COLO829 (cell line): ENCODE data around the gene ALK.

Experiments
- DNase-seq: peaks from one replicate; pipeline ENCODE4 v3.0.0; 2012; ENCODE audit warnings: low spot score

ALK gene

GRCh38 chr2:29796446-29796845, 124.9 kb downstream of the ALK start:
- DNase-seq: no peak

- no peak for DNase-seq
These were observed 131.4 kb downstream of the ALK start for GRCh38 chr2:29789911-29790485.

GRCh38 chr2:29787473-29788465, 133.6 kb downstream of the ALK start:
- DNase-seq: no peak

GRCh38 chr2:29786361-29786760, 135.0 kb downstream of the ALK start:
- DNase-seq: no peak

- no peak for DNase-seq
These were observed 137.7 kb downstream of the ALK start for GRCh38 chr2:29783666-29784065.

GRCh38 chr2:29782549-29783458, 138.6 kb downstream of the ALK start:
- DNase-seq: no peak

- DNase-seq: no peak
These were observed 139.3 kb downstream of the ALK start for GRCh38 chr2:29782087-29782486.

- peak; percentile 54 for DNase-seq
These were observed 140.5 kb downstream of the ALK start for GRCh38 chr2:29780906-29781305.

GRCh38 chr2:29777161-29777560, 144.2 kb downstream of the ALK start:
- DNase-seq: no peak

- DNase-seq: no peak
These were observed 145.0 kb downstream of the ALK start for GRCh38 chr2:29776406-29776805.

- DNase-seq: no peak
These were observed 145.4 kb downstream of the ALK start for GRCh38 chr2:29775937-29776336.

GRCh38 chr2:29774624-29775023, 146.8 kb downstream of the ALK start:
- no peak for DNase-seq

- no peak for DNase-seq
These were observed 150.5 kb downstream of the ALK start for GRCh38 chr2:29770846-29771245.

GRCh38 chr2:29769847-29770246, 151.5 kb downstream of the ALK start:
- no peak for DNase-seq

GRCh38 chr2:29767606-29768335, 153.6 kb downstream of the ALK start:
- no peak for DNase-seq

- no peak for DNase-seq
These were observed 155.2 kb downstream of the ALK start for GRCh38 chr2:29766191-29766590.

GRCh38 chr2:29765721-29766120, 155.7 kb downstream of the ALK start:
- DNase-seq: no peak

- DNase-seq: no peak
These were observed 158.0 kb downstream of the ALK start for GRCh38 chr2:29763371-29763770.

- DNase-seq: no peak
These were observed 159.1 kb downstream of the ALK start for GRCh38 chr2:29762239-29762638.

GRCh38 chr2:29761278-29761677, 160.1 kb downstream of the ALK start:
- no peak for DNase-seq

GRCh38 chr2:29760008-29760407, 161.4 kb downstream of the ALK start:
- DNase-seq: no peak

GRCh38 chr2:29759360-29759759, 162.0 kb downstream of the ALK start:
- no peak for DNase-seq
